ENCODE measurements around the gene PDE1C. TPM values are rescaled to one million over a fixed set of nuclear protein-coding genes. Genes with fewer than 3 reads are reported as not detected.
A peak's percentile ranks its signal among the peaks of the same experiment; 100 is the strongest.

Gene PDE1C
- total RNA-seq, 1 donor from 2014 or later, result 54.6 TPM

- TF ChIP-seq CTCF (IDR thresholded peaks at IDR 0.05), result peak; percentile 99
- peaks cover 9% of the 10 kb centered on the region for H3K4me1 Mint-ChIP-seq (ENCODE audit: low read depth)
- no peak overlapping the region for H3K4me3 Mint-ChIP-seq (ENCODE audit: unreplicated experiment)
- peaks cover 3% of the 10 kb centered on the region for H3K9me3 Mint-ChIP-seq (ENCODE audit: low read depth)
- H3K36me3 Mint-ChIP-seq (ENCODE audit: low read depth), result peaks cover 9% of the 10 kb centered on the region
- H3K27me3 Mint-ChIP-seq (ENCODE audit: low read depth), result no peaks in the 10 kb centered on the region
- no peak overlapping the region for H3K27ac Mint-ChIP-seq (ENCODE audit: unreplicated experiment)
- DNase-seq (ENCODE audit: low spot score), result no peak
These were observed 325.8 kb downstream of the PDE1C start for GRCh38 chr7:31744294-31744874.

DNA sequence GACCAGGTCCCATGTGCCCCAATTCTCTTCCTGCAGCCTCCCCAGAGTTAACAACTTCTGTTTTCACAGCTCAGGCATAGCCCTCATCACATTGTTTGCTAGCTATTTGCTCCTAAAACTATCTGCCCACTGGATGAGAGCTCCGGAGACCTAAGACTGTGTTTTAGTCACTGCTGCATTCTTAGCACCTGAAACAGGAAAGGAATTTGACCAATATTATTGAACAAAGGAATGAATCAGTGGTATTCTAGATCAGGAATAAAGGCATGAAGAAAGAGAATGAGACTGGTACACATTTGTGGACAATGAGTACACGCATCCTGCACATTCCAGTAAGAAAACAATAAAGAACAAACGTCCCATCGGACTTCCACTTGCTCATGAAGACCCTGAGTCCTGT, 328.4 kb downstream of the PDE1C start:
- Mint-ChIP-seq H3K4me3 (ENCODE audit: unreplicated experiment) (no peak overlapping the region), H3K36me3 (ENCODE audit: low read depth) (peaks cover 5% of the 10 kb centered on the region), H3K27me3 (ENCODE audit: low read depth) (no peaks in the 10 kb centered on the region), H3K4me1 (ENCODE audit: low read depth) (peaks cover 9% of the 10 kb centered on the region), H3K9me3 (ENCODE audit: low read depth) (no peaks in the 10 kb centered on the region), H3K27ac (ENCODE audit: unreplicated experiment) (no peak overlapping the region)
- TF ChIP-seq CTCF (IDR thresholded peaks at IDR 0.05), result no peak
- no peak for DNase-seq (ENCODE audit: low spot score)

GRCh38 chr7:31735991-31736982, 333.9 kb downstream of the PDE1C start:
- H3K4me1 Mint-ChIP-seq (ENCODE audit: low read depth), result peaks cover 3% of the 10 kb centered on the region
- no peaks in the 10 kb centered on the region for H3K9me3 Mint-ChIP-seq (ENCODE audit: low read depth)
- peak; percentile 88 for TF ChIP-seq CTCF (IDR thresholded peaks at IDR 0.05)
- H3K27ac Mint-ChIP-seq (ENCODE audit: unreplicated experiment), result no peak overlapping the region
- DNase-seq (ENCODE audit: low spot score), result no peak
- H3K36me3 Mint-ChIP-seq (ENCODE audit: low read depth), result no peaks in the 10 kb centered on the region
- no peaks in the 10 kb centered on the region for H3K27me3 Mint-ChIP-seq (ENCODE audit: low read depth)
- no peak overlapping the region for H3K4me3 Mint-ChIP-seq (ENCODE audit: unreplicated experiment)

- Mint-ChIP-seq H3K4me3 (ENCODE audit: unreplicated experiment) (no peak overlapping the region), H3K36me3 (ENCODE audit: low read depth) (no peaks in the 10 kb centered on the region), H3K4me1 (ENCODE audit: low read depth) (peaks cover 3% of the 10 kb centered on the region), H3K27me3 (ENCODE audit: low read depth) (no peaks in the 10 kb centered on the region), H3K9me3 (ENCODE audit: low read depth) (no peaks in the 10 kb centered on the region), H3K27ac (ENCODE audit: unreplicated experiment) (no peak overlapping the region)
- DNase-seq (ENCODE audit: low spot score), result no peak
- TF ChIP-seq CTCF (IDR thresholded peaks at IDR 0.05), result no peak
These were observed 335.8 kb downstream of the PDE1C start for GRCh38 chr7:31734456-31734855.

GRCh38 chr7:31729195-31729804, 340.9 kb downstream of the PDE1C start:
- Mint-ChIP-seq H3K9me3 (ENCODE audit: low read depth) (no peaks in the 10 kb centered on the region), H3K4me1 (ENCODE audit: low read depth) (peaks cover under 1% of the 10 kb centered on the region), H3K27me3 (ENCODE audit: low read depth) (no peaks in the 10 kb centered on the region), H3K4me3 (ENCODE audit: unreplicated experiment) (no peak overlapping the region), H3K27ac (ENCODE audit: unreplicated experiment) (no peak overlapping the region), H3K36me3 (ENCODE audit: low read depth) (no peaks in the 10 kb centered on the region)
- no peak for DNase-seq (ENCODE audit: low spot score)
- TF ChIP-seq CTCF (IDR thresholded peaks at IDR 0.05), result peak; percentile 26
